HUES48 (cell line): ENCODE data around the gene AGXT.

Experiments
- H3K27ac ChIP-seq: one replicate; pipeline ENCODE4 v1.7.0; 2013; ENCODE audit warnings: low read depth, low read length, inconsistent platforms
- H3K27me3 ChIP-seq: 2 replicates; pipeline ENCODE4 v1.6.1; 2013; ENCODE audit warnings: mild to moderate bottlenecking, low read length; ENCODE audit not compliant: control insufficient read depth, insufficient read depth
- H3K36me3 ChIP-seq: 2 replicates; pipeline ENCODE4 v1.6.1; 2013; ENCODE audit warnings: low read length; ENCODE audit not compliant: control insufficient read depth, insufficient read depth
- H3K4me1 ChIP-seq: 2 replicates; pipeline ENCODE4 v1.6.1; 2013; ENCODE audit warnings: mild to moderate bottlenecking, low read length; ENCODE audit not compliant: control insufficient read depth, insufficient read depth
- H3K4me3 ChIP-seq: 2 replicates; pipeline ENCODE4 v1.5.1; 2013; ENCODE audit warnings: mild to moderate bottlenecking, low read depth, low read length
- H3K9ac ChIP-seq: 2 replicates; pipeline ENCODE4 v1.6.1; 2013; ENCODE audit warnings: mild to moderate bottlenecking, low read depth, low read length, moderate library complexity
- H3K9me3 ChIP-seq: 2 replicates; pipeline ENCODE4 v1.6.1; 2013; ENCODE audit warnings: low read length; ENCODE audit not compliant: control insufficient read depth, insufficient read depth

AGXT gene

DNA sequence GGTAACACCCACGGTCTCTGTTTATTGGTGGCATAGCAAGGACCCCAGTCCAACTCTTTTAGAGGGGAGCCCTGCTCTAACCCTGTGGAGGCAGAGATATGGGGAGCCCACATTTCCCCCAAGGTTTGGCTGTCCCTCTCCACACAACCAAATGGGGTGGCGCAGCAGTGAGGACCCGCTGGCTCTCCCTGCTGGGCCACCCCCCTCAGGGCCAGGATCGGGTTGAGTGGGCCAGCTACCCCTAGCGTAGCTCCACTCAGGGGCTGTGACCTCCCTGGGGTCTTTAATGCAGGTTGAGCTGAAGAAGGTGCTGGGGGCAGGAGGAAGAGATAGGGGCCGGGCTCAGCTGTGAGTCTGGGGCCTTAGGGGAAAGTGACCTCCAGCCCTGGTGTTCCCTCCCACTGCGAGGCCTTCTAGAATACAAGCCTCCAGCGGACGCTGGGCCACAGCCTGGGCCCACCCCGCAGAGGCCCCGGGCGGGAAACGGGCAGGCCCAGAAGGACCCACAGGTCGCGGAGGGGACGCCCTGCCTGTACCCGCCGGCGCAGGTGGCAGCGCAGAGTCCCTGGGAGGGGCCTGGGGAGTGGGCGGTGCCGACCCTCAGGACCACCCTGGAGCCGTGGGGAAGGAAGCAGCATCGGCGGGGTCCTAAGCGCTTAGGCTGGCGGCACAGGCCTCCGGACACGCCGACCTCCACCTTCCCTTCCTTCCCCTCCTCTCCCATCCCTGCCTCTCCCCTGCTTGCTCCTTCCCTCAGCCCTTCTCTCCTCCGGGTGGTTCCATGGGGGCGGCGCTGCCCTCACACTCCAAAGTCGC, 47.1 kb downstream of the AGXT start:
- Histone ChIP-seq H3K4me1 (peaks cover 4% of the 10 kb centered on the region; the same call in 1 of the 2 replicates), H3K36me3 (no peaks in the 10 kb centered on the region), H3K27me3 (peaks cover 13% of the 10 kb centered on the region), H3K9me3 (no peaks in the 10 kb centered on the region), H3K4me3 (peak overlapping the region; percentile 57; the same call in 1 of the 2 replicates), H3K9ac (no peak overlapping the region), H3K27ac (no peak overlapping the region)

GRCh38 chr2:240916571-240917008, 48.0 kb downstream of the AGXT start:
- Histone ChIP-seq H3K4me1 (peaks cover 4% of the 10 kb centered on the region; the same call in 1 of the 2 replicates), H3K9ac (no peak overlapping the region), H3K4me3 (peak overlapping the region; percentile 44), H3K27ac (no peak overlapping the region), H3K36me3 (no peaks in the 10 kb centered on the region), H3K27me3 (peaks cover 13% of the 10 kb centered on the region), H3K9me3 (no peaks in the 10 kb centered on the region)

- Histone ChIP-seq H3K4me3 (no peak overlapping the region), H3K9ac (no peak overlapping the region), H3K36me3 (no peaks in the 10 kb centered on the region), H3K27me3 (peaks cover 13% of the 10 kb centered on the region), H3K9me3 (no peaks in the 10 kb centered on the region), H3K27ac (no peak overlapping the region), H3K4me1 (peaks cover 4% of the 10 kb centered on the region; the same call in 1 of the 2 replicates)
These were observed 48.5 kb downstream of the AGXT start for GRCh38 chr2:240917009-240917683.

DNA sequence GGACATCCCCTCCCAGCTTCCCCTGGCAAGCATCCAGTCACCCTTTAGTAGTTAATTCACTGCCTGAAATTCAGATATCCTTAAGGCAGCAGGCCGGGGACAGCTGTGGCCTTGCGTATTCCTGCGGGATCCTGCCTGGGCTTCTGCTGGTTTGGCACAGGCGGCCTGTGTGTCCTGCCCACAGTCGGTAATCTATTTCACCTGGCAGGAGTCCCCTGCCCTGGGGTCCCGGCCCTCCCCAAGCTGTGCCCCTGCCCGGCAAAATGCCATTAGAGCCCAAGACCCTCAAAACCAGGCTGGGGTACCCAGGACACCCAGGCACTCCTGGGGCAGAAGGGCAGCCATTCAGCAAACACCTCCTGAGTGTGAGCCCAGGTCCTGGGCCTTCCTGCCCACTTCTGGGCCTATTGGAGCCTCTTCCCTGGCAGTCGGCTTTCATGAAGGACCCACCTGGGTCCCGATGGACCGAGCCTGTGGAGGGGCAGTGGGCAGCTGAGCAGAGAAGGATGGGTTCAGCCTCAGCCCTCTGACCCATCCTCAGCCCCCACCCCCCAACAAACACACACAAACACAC, 49.1 kb downstream of the AGXT start:
- Histone ChIP-seq H3K36me3 (no peaks in the 10 kb centered on the region), H3K4me3 (no peak overlapping the region), H3K9ac (no peak overlapping the region), H3K4me1 (peaks cover 4% of the 10 kb centered on the region; the same call in 1 of the 2 replicates), H3K27ac (no peak overlapping the region), H3K9me3 (no peaks in the 10 kb centered on the region), H3K27me3 (peaks cover 13% of the 10 kb centered on the region)

DNA sequence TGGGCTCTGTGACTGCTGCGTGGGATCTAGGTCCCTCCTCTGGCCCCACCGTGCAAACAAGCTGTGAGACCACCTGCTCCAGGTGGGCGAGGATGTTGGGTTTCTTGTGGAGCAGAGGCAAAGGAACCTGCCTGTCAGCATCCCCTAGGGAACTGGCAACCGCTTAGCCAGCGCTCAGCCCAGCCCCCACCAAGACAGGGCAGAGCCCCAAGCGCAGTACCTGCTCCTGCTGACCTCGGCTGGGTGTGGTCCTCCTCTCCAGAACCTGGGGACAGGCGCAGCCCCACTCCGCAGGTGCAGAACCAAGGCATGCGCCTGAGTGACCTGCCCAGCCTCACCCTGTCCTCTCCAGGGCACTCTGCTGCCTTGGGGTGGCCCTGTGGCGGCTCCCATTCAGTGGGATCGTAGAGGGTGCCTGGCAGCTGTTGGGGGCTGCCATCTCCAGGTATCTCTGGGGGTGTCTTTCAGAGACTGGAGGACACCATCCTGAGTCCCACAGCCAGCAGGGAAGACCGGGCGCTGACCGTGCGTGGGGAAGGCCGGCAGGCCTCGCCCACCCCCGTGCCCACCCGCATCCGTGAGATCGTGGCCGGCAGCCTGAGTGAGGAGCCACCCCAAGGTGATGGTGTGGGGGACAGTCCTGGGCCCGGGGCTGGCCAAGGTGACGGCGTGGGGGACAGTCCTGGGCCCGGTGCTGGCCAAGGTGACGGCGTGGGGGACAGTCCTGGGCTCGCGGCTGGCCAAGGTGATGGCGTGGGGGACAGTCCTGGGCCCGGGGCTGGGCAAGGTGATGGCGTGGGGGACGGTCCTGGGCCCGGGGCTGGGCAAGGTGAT, 49.9 kb downstream of the AGXT start:
- no peaks in the 10 kb centered on the region for H3K36me3 ChIP-seq
- H3K4me1 ChIP-seq, result peaks cover 4% of the 10 kb centered on the region; the same call in 1 of the 2 replicates
- peaks cover 13% of the 10 kb centered on the region for H3K27me3 ChIP-seq
- H3K9ac ChIP-seq, result no peak overlapping the region
- H3K4me3 ChIP-seq, result no peak overlapping the region
- H3K27ac ChIP-seq, result no peak overlapping the region
- no peaks in the 10 kb centered on the region for H3K9me3 ChIP-seq

- Histone ChIP-seq H3K9ac (no peak overlapping the region), H3K9me3 (no peaks in the 10 kb centered on the region), H3K27me3 (peaks cover 13% of the 10 kb centered on the region), H3K36me3 (no peaks in the 10 kb centered on the region), H3K27ac (no peak overlapping the region), H3K4me1 (peaks cover 4% of the 10 kb centered on the region; the same call in 1 of the 2 replicates), H3K4me3 (no peak overlapping the region)
These were observed 50.6 kb downstream of the AGXT start for GRCh38 chr2:240919161-240919781.

DNA sequence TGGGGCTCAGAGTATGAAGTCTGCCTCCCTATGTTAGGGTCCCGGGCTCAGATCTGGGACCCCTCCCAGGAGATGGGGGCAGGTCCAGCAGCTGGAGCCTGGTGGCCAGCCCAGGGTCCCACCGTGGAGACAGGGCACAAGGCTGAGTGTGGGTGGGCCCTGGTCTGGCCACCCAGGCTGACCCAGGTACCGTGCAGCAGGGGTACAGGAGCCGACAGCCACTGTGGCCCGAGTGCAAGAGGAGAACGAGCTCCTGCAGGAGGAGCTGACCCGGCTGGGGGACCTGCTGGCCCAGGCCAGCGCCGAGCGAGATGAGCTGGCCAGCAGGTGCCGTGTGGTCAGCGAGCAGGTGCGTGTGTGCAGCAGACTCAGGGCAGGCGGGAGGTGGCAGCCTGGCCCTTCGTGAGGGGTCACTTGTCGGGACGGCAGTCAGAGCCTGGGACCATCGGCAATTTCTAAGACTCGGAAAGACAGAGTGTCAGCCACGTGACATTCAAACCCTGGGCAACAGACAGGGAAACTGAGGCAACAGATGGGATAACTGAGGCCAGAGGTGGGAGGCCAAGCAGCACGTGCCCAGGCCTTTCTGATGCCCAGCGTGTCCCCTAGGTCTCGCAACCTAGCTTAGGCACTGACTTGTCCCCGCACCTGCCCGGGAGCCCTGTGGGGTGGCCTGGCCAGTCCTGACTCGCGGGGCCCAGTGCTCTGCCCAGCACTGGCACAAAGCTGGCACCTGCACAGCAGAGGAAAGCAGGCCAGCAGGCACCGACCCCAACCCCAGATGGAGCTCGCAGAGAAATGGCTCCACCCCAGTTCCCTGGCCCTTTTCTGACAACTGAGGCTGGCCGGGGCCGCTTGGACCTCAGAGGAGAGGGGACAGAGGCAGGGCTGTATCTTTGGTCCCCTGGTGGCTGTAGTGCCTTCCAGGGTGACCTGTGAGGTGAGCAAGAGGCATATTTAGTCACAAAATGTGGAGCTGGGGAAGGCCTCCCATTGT, 51.5 kb downstream of the AGXT start:
- H3K9me3 ChIP-seq, result no peaks in the 10 kb centered on the region
- H3K4me3 ChIP-seq, result no peak overlapping the region
- peaks cover 12% of the 10 kb centered on the region for H3K27me3 ChIP-seq
- no peaks in the 10 kb centered on the region for H3K36me3 ChIP-seq
- no peak overlapping the region for H3K27ac ChIP-seq
- no peak overlapping the region for H3K9ac ChIP-seq
- H3K4me1 ChIP-seq, result peaks cover 4% of the 10 kb centered on the region; the same call in 1 of the 2 replicates

DNA sequence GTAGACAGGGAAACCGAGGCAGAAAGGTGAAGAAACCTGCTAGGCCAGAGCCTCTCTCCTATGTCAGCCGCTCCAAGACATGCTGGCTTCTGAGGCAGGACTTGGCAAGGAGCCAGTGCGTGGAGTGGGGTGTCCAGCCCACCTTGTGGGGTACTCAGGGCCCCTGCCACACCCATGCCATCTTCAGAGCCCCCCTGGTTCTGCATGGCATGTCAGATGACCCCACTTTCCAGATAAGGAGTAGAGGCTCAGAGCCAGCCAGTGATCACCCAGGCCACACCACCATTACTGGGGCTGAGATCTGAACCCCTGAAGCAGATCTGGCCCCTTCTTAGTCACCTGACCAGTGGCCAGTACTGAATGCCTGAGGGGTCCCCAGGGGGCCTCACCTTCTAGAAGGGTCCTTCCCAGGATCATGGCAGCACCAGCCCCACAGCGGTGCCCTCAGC, 52.2 kb downstream of the AGXT start:
- Histone ChIP-seq H3K9ac (no peak overlapping the region), H3K27me3 (peaks cover 4% of the 10 kb centered on the region), H3K4me1 (peaks cover 4% of the 10 kb centered on the region; the same call in 1 of the 2 replicates), H3K27ac (no peak overlapping the region), H3K4me3 (no peak overlapping the region), H3K9me3 (no peaks in the 10 kb centered on the region), H3K36me3 (no peaks in the 10 kb centered on the region)

DNA sequence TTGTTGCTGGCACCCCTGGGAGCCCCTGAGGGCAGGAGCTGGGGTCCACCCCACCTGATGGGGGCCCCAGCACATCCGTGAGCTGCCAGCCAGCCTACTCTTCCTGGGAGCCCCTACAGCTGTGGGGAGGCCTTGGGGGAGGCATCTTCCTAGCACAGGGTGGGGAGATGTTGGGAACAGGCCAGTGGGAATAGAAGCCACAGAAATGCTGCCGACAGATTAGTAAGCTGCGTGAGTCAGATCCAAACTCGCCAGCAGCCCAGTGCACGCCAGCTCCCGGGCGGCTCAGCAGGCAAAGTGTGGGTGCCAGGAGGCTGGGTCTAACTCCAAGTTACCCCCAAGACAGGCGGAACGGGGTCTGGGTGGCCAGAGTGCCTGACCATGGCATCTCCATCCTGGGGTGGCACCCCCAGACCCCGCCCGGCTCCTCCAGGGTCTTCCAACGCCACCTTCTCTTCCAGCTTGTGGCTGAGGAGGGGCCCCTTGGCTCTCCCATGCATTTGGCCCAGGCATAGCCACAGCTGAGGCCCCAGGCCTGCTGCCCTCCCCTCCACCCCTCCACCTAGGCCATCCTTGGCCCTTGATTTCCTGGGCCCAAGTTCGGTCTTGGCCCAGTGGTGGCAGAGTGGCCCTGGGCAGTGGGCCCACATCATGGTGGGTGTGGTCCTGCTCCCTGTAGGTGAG, 52.8 kb downstream of the AGXT start:
- Histone ChIP-seq H3K27me3 (peaks cover 2% of the 10 kb centered on the region; the same call in 1 of the 2 replicates), H3K4me3 (no peak overlapping the region), H3K27ac (no peak overlapping the region), H3K4me1 (peaks cover 4% of the 10 kb centered on the region; the same call in 1 of the 2 replicates), H3K9me3 (no peaks in the 10 kb centered on the region), H3K9ac (no peak overlapping the region), H3K36me3 (no peaks in the 10 kb centered on the region)
